Measurements from ENCODE around the gene MPDU1. TPM values are rescaled to one million over a fixed set of nuclear protein-coding genes. Genes with fewer than 3 reads are reported as not detected.

MPDU1 gene
- total and polyA plus RNA-seq, 2 of the 13 experiments (the other 11 are each of a cell fraction or from before 2014, with no cell fraction given), result 112 to 167 TPM

DNA sequence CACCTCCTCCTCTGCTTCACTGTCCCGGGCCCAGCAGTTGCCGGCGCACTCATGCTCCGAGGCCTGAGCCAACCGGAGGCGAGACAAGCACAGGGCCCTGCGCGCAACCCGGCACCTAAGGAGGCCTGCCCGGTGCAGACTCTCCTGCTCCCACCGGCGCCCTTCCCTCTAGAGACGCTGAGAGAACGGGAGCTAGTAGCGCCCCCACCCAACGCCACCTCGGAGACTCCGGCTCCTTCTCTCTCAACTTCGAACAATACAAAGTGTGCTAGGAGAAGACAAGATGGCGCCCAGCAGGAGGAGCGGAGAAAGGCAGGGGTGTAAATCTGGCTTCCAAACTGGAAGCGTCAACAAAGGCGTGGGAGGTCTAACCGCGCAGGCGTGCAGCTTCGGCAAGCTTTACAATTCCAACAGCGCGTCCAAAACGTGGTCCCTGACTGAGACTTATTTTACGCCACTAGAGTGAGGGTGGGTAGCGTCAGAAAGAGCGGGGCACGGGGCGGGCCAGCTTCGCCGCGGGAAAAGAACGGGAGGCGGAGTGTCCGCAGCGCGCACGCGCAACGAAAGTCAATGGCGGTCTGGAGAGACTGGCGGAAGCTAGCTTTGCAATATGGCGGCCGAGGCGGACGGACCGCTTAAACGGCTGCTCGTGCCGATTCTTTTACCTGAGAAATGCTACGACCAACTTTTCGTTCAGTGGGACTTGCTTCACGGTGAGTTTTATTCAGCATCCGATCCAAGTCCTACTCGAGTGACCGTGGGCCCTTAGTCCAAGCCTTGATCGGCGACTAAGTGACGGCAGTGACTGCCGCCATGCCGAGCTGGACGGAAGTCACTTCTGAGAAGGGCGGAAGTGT, at the start of gene MPDU1 (continued):
- TF ChIP-seq FOXA1 (IDR thresholded peaks at IDR 0.05) (no peak), FOXA1 (CRISPR knock-in tag; IDR thresholded peaks at IDR 0.05) (peak; percentile 39; the same call in 1 of the 2 replicates), HNRNPK (IDR thresholded peaks at IDR 0.05; ENCODE audit: low read depth, low read length, poor library complexity, severe bottlenecking) (no peak), HMGA1 (CRISPR knock-in tag; conservative IDR thresholded peaks at IDR 0.05) (no peak), RELA (CRISPR knock-in tag; IDR thresholded peaks at IDR 0.05) (no peak), ZNF10 (CRISPR knock-in tag; IDR thresholded peaks at IDR 0.05; ENCODE audit: borderline replicate concordance, low read depth) (no peak), ZNF891 (CRISPR knock-in tag; IDR thresholded peaks at IDR 0.05) (no peak), ZNF788 (CRISPR knock-in tag; IDR thresholded peaks at IDR 0.05; ENCODE audit: borderline replicate concordance) (peak; percentile 45; the same call in 1 of the 2 replicates), TBL1XR1 (IDR thresholded peaks at IDR 0.05; ENCODE audit: borderline replicate concordance, low read length, partially characterized antibody) (no peak), KLF11 (CRISPR knock-in tag; IDR thresholded peaks at IDR 0.05) (0 out of 2 replicates have a peak, but pooled peaks have one; percentile 37), ZNF589 (CRISPR knock-in tag; conservative IDR thresholded peaks at IDR 0.05) (no peak; the same call in 1 of the 2 replicates), ZBTB38 (CRISPR knock-in tag; IDR thresholded peaks at IDR 0.05) (peak; percentile 100), SP4 (CRISPR knock-in tag; IDR thresholded peaks at IDR 0.05) (peak; percentile 61; the same call in 1 of the 2 replicates), SIX4 (CRISPR knock-in tag; IDR thresholded peaks at IDR 0.05) (no peak), SP140L (CRISPR knock-in tag; IDR thresholded peaks at IDR 0.05; ENCODE audit: borderline replicate concordance) (no peak), ZSCAN9 (CRISPR knock-in tag; IDR thresholded peaks at IDR 0.05; ENCODE audit: borderline replicate concordance) (no peak), ZNF557 (CRISPR knock-in tag; IDR thresholded peaks at IDR 0.05) (peak; percentile 86), ZFP36L1 (CRISPR knock-in tag; IDR thresholded peaks at IDR 0.05) (peak; percentile 82; the same call in 1 of the 2 replicates)
- TF ChIP-seq, protein P1, sequence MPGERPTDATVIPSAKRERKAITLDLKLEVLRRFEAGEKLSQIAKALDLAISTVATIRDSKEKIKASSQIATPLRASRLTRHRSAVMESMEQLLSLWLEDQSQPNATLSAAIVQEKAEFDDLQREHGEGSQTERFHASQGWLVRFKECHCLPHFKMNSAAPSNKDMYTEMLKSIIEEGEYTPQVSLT (CRISPR knock-in tag; IDR thresholded peaks at IDR 0.05; ENCODE audit: borderline replicate concordance, low read depth), result no peak
- TF ChIP-seq, protein P2, sequence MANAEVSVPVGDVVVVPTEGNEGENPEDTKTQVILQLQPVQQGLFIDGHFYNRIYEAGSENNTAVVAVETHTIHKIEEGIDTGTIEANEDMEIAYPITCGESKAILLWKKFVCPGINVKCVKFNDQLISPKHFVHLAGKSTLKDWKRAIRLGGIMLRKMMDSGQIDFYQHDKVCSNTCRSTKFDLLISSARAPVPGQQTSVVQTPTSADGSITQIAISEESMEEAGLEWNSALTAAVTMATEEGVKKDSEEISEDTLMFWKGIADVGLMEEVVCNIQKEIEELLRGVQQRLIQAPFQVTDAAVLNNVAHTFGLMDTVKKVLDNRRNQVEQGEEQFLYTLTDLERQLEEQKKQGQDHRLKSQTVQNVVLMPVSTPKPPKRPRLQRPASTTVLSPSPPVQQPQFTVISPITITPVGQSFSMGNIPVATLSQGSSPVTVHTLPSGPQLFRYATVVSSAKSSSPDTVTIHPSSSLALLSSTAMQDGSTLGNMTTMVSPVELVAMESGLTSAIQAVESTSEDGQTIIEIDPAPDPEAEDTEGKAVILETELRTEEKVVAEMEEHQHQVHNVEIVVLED (CRISPR knock-in tag; IDR thresholded peaks at IDR 0.05; ENCODE audit: borderline replicate concordance), result peak; percentile 81; the same call in 1 of the 2 replicates
- TF ChIP-seq, protein P3, sequence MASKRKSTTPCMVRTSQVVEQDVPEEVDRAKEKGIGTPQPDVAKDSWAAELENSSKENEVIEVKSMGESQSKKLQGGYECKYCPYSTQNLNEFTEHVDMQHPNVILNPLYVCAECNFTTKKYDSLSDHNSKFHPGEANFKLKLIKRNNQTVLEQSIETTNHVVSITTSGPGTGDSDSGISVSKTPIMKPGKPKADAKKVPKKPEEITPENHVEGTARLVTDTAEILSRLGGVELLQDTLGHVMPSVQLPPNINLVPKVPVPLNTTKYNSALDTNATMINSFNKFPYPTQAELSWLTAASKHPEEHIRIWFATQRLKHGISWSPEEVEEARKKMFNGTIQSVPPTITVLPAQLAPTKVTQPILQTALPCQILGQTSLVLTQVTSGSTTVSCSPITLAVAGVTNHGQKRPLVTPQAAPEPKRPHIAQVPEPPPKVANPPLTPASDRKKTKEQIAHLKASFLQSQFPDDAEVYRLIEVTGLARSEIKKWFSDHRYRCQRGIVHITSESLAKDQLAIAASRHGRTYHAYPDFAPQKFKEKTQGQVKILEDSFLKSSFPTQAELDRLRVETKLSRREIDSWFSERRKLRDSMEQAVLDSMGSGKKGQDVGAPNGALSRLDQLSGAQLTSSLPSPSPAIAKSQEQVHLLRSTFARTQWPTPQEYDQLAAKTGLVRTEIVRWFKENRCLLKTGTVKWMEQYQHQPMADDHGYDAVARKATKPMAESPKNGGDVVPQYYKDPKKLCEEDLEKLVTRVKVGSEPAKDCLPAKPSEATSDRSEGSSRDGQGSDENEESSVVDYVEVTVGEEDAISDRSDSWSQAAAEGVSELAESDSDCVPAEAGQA (IDR thresholded peaks at IDR 0.05; ENCODE audit: low read depth), result peak; percentile 98
- TF ChIP-seq, protein P3 (CRISPR knock-in tag; IDR thresholded peaks at IDR 0.05; ENCODE audit: borderline replicate concordance), result 0 out of 2 replicates have a peak, but pooled peaks have one; percentile 45

All from HepG2 (cell line).